NCI-H2081 treated with DMSO at 0.1 percent for 48 hours (cell line): ENCODE results near the gene OR13A1.
"Not testable (repeated sequence)": the region's sequence is repeated elsewhere in the genome, so short reads cannot be mapped to it uniquely, and the experiment has no call there.

Experiments
- DNase-seq: peaks from one replicate; lab custom pipeline; 2025; lab: John Stamatoyannopoulos, UW

Gene OR13A1

DNA sequence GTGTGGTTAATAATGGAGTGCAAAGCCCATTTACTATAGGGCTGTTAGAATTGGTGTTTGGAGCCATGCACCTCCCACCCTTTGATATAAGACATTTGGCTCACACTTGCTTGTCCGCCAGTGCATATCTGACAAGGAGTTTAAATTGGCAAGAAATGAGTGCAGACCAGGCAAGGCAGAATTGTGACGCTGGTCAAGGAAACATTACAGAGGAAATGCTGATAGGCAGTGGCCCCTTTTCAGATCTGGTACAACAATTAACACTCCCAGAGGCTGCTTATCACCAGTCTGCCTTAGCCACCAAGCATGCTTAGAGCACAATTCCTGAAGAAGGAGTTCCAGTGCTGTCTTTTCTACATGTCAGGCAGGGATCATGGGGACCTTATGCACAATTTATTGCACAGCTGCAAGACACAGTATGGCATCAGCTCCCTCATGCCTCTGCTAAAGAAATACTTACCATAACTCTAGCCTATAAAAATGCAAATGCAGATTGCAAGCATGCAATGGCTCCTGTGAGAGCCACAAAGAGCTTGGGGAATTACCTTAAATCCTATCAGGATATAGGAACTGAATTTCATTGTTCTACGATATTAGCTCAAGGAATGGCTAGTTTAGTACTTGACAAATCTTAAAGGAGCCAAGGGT lies 35.2 kb downstream of the OR13A1 start:
- no peak for DNase-seq

DNA sequence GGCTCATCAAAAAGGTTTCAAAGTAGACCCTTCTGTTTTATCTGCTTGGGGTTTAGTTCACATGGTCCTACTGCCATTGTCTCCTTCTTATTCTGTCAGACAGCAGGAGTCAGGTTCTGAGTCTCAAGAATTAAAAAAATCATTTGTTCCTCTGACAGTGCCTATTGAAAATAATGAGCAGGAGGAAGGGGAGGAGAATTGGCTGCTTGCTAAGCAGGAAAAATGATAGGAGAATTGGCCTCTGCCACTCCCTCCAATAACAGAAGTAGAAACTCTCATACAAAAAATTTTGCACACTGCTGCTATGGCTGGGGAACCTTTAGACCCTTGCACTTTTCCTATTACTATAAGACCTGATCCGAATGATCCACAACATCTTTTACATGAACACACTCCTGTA lies 35.7 kb downstream of the OR13A1 start:
- DNase-seq: no peak

DNA sequence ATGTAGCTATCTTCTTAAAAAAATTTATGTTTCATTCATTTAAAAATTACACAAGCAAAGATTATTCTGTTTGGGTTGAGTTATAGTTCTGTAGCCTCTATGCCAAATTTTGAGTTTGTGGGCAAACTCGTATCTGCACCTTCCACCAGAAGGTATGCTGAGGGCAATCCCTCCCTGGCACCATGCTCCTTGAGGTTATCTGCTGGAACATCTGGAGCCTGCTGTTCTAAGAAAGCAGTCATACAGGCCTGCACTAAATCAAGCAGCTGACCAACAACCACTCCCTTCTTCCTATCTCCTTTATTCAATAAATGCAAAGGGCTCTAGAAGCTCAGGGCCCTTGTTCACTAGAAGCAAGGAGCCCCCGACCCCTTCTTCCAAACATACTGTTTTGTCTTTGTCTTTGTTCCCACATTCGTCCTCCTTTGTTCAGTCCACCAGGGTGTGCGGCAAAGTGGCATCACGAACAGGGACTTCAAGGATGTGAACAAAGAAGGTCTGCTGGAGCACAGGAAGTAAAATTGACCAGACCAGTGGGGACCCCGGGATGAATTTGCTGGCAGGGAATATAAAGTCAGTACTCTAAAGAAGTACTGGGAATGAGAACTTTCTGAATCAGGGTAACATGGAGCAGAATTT lies 36.4 kb downstream of the OR13A1 start:
- no peak for DNase-seq

DNA sequence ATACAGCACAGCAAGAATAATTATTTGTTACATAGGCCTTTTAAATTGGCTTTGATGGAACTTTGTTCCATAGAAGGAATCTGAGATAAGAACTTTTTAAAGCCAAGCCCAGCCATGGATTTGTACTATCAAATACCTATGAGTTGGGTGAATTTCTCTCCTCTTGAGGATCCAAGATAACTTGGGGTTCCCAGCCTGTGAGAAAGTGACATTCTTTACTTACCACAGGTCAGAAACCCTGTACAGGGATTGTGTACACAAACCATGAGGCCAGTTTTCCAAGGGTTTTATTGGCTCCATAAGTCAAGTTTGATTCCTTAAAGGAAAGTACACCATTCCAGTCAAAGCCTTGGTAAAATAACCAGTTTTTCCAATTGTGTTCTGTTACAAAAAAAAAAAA lies 39.3 kb downstream of the OR13A1 start:
- DNase-seq: not testable (repeated sequence)

- no peak for DNase-seq
Measured at GRCh38 chr10:45274364-45274763, 41.0 kb downstream of the OR13A1 start.

GRCh38 chr10:45267777-45268176 lies 47.6 kb downstream of the OR13A1 start:
- DNase-seq: not testable (repeated sequence)

GRCh38 chr10:45265996-45266395 lies 49.4 kb downstream of the OR13A1 start:
- DNase-seq: no peak

GRCh38 chr10:45261946-45262345 lies 53.5 kb downstream of the OR13A1 start:
- no peak for DNase-seq

- DNase-seq: no peak
Measured at GRCh38 chr10:45261243-45261775, 54.1 kb downstream of the OR13A1 start.

GRCh38 chr10:45260635-45261034 lies 54.8 kb downstream of the OR13A1 start:
- not testable (repeated sequence) for DNase-seq

DNA sequence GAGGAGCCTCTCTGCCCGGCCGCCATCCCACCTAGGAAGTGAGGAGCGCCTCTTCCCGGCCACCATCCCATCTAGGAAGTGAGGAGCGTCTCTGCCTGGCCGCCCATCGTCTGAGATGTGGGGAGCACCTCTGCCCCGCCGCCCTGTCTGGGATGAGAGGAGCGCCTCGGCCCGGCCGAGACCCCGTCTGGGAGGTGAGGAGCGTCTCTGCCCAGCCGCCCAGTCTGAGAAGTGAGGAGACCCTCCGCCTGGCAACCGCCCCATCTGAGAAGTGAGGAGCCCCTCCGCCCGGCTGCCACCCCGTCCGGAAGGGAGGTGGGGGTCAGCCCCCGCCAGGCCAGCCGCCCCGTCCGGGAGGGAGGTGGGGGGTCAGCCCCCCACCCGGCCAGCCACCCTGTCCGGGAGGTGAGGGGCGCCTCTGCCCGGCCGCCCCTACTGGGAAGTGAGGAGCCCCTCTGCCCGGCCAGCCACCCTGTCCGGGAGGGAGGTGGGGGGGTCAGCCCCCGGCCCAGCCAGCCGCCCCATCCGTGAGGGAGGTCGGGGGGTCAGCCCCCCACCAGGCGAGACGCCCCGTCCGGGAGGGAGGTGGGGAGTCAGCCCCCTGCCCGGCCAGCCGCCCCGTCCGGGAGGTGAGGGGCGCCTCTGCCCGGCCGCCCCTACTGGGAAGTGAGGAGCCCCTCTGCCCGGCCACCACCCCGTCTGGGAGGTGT lies 55.5 kb downstream of the OR13A1 start:
- DNase-seq: not testable (repeated sequence)

- DNase-seq: no peak
Measured at GRCh38 chr10:45257600-45257999, 57.8 kb downstream of the OR13A1 start.

GRCh38 chr10:45256246-45256645 lies 59.2 kb downstream of the OR13A1 start:
- no peak for DNase-seq

GRCh38 chr10:45255706-45256105 lies 59.7 kb downstream of the OR13A1 start:
- no peak for DNase-seq

GRCh38 chr10:45254892-45255291 lies 60.5 kb downstream of the OR13A1 start:
- DNase-seq: no peak

DNA sequence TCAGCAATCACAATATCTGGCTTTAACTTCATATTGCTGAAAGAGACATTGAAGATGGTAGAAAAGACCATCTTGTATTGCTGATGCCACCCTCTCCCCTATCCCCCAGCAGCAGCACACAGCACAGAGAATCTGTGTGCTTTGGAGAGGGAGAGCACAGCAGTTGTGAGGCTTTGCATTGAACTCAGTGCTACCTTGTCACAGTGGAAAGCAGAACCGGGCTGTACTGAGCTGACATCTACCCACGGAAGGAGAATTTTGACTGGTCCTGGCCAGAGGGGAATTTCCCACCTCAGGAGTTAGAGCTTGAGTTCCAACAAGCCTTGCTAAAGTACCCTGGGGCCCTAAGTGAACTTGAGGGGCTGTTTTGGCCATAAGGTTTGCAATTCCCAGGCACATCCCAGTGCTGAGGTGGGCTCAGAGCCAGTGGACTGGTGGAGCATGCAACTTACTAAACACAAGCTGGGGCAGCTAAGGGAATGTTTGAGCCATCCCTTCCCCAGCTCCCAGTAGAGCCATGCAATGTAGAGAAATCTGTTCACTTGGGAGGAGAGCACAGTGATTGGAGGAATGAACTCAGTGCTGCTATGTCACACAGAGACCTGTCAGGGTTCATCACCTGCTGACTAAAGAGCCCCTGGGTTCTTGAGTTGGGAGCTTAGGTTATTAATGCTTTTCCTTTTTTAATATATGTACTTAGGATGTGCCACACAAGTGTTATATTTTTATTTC lies 62.1 kb downstream of the OR13A1 start:
- no peak for DNase-seq
